GM19372 (cell line): Measurements from ENCODE around the gene CLEC4G.

Source experiments
- ATAC-seq: cut with Tn5 transposase; IDR thresholded peaks from one replicate; pipeline ENCODE4 v1.9.1; 2021; ENCODE audit warnings: mild to moderate bottlenecking, low read depth, moderate library complexity; ENCODE audit not compliant: unreplicated experiment

Gene CLEC4G

DNA sequence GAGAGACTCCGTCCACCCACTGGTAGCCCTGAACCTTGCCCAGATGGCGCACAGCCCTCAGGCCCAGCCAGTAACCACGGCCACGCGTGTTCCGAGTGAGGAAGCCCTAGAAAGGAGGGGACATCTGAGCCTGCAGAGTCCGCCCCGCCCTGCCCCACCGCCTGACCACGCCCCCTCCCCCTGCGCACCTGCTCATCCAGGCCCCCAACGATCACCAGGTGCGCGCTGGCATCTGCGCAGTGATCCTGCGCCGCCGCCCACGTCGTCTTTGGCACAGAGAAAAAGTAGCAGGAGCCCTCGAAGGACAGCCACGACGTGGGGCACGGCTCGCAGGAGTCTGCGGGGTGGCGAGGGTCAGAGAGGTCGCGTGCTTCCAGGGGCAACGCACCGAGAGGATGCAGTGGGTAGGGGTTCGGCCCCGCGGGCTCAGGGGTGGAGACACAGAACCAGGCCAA is 2.1 kb downstream of the CLEC4G start:
- ATAC-seq = no peak

DNA sequence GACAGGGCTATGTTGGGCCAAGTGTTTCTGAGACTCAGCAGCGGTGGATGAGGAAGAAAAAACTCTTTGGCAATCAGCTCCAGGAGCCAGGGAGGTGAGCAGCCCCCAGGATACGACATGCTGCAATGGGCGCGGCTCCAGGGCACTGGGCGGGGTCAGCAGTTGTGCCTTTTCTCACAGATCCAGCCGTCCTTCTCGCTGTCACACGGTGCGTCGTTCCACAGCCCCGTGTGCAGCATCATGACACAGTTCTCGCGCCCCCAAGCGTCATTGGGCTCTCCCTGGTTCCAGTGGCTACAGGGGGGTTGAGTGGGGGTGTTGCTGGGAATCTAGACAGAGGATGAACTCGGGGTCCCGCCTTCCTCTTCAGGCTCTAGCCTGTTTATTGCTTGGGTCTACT is 2.7 kb downstream of the CLEC4G start:
- ATAC-seq = no peak

GRCh38 chr19:7725791-7726190 is 6.1 kb downstream of the CLEC4G start:
- no peak for ATAC-seq

DNA sequence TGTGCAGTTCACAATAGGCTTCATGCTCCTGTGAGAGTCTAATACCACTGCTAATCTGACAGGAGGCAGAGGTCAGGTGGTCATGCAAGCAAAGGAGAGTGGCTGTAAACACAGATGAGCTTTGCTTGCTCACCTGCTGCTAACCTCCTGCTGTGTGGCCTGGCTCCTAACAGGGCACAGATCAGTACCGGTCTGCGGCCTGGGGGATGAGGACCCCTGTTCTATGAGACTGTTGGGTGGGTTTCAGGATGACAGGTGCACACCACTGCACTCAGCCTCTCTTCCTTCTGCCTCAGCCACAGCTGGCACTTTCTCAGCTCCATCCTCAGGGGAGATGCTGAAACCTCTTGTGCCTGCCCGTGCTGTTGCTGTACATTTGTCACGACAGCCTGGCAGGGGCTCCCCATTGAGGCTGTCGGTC is 9.7 kb downstream of the CLEC4G start:
- ATAC-seq = no peak

- no peak for ATAC-seq
These were observed 11.6 kb downstream of the CLEC4G start for GRCh38 chr19:7720351-7720750.

GRCh38 chr19:7718668-7719067 is 13.2 kb downstream of the CLEC4G start:
- ATAC-seq = no peak

DNA sequence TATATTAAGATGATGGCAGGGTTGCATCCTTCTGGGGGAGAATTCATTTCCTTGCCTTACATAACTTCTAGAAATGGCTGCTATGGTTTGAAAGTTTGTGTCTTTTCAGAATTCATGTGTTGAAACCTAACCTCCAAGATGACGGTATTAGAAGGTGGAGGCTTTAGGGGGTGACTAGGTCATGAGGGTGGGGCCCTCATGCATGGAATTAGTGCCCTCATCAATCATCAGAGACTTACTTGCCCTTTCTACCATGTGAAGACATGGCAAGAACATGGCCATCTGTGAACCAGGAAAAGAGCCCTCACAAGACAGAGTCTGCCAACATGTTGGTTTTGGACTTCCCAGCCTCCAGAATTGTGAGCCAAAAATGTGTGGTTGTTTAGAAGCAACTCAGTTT is 15.1 kb downstream of the CLEC4G start:
- no peak for ATAC-seq

DNA sequence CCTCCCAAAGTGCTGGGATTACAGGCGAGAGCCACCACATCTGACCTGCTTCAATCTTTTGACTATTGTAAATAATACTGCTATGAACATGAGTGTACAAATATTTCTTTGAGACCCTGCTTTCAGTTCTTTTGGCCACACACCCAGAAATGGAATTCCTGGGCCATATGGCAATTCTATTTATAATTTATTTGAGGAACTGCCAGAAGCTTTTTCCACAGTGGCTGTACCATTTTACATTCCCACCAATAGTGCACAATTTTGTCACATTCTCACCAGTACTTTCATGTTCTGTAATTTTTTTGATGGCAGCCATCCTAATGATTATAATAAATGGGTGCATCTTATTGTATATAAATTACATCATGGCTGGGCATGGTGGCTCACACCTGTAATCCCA is 16.2 kb downstream of the CLEC4G start:
- ATAC-seq = no peak

- no peak for ATAC-seq
These were observed 21.3 kb downstream of the CLEC4G start for GRCh38 chr19:7710616-7711015.

GRCh38 chr19:7709932-7710460 is 21.9 kb downstream of the CLEC4G start:
- no peak for ATAC-seq

GRCh38 chr19:7706955-7707456 is 24.9 kb downstream of the CLEC4G start:
- ATAC-seq = no peak

- ATAC-seq = no peak
These were observed 25.5 kb downstream of the CLEC4G start for GRCh38 chr19:7706188-7706954.

DNA sequence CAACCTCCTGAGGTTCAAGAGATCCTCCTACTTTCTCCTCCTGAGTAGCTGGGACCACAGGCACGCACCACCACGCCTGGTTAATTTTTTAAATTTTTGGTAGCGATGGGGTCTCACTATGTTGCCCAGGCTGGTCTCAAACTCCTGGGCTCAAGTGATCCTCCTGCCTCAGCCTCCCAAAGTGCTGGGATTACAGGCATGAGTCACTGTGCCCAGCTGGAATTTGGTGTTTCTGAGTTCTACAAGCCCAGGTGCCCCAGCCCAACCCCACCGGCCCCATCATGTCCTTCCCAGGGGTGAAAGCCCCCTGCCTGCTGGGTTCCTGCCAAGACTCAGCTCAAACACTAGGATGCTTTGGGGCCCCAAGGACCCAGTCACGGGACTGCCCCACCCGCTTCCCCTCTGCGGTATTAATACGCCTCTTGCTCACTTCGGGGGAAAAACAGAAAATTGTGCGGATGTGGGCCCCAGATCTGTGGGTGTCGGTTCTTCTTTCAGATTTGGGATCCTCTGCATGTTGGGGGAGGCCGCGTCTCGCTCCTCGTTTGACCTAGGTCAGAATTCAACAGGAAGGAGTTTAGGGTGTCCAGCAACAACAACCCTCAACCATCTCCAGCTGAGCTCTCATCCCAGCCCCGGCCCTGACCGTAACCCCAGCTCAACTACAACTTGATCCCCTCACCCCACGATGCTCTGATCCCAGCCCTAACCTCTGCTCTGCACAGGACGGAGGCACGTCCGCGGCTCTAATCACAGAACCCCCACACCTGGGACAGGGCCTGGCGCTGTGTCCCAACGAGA is 26.3 kb downstream of the CLEC4G start:
- no peak for ATAC-seq

GRCh38 chr19:7704280-7705060 is 27.4 kb downstream of the CLEC4G start:
- no peak for ATAC-seq

- ATAC-seq = no peak
These were observed 28.6 kb downstream of the CLEC4G start for GRCh38 chr19:7703332-7703731.

DNA sequence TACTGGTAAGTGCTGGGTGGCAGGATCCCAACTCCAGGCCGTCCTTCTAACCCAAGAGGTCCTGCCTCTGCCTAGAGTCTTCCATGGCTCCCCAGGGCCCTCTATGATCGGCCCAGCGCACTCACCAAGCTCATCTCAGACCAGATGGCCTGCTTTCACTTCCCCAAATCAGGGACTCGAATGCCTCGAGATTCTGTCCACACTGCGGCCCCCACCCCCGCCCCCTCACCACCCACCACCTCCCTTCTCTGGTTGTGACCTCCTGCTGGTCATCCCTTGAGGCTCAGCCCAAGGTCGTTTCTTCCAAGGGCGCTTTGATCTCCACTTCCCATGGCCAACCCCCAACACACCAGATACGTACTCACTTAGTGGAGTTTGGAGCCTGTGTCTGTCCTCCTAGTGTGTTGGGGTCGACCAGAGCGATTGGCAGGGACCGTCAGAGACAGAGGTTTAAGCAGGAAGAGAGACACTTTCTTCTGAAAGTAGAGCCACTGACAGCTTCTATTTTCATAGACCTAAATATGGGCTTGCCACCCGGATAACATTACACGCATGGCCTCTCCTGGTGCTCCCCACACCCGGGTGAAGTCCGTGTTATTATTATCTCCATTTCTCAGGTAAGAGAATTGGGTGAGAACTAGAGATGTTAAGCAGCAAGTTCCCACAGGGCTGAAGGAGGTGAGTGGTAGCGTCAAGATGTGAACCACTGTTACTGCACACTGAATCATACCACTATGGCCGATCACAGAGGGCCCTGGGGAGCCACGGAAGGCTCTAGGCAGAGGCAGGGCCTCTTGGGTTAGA is 30.1 kb downstream of the CLEC4G start, which contains the start of gene FCER2:
TSS of gene FCER2 (minus strand) at position 478 of the 804 bp plus-strand sequence. CDS start 2,371 bp downstream, outside the sequence.
- peak; percentile 53 for ATAC-seq

GRCh38 chr19:7701049-7701653 is 30.8 kb downstream of the CLEC4G start:
- no peak for ATAC-seq

- ATAC-seq = no peak
These were observed 32.2 kb downstream of the CLEC4G start for GRCh38 chr19:7699417-7700401.
